ENCODE results near the gene USP53. TPM values are rescaled to one million over a fixed set of nuclear protein-coding genes. Genes with fewer than 3 reads are reported as not detected.

USP53 gene
- total and polyA plus RNA-seq, 7 donors: 6.0 to 89.5 (median 53.5) TPM

GRCh38 chr4:119179011-119179410 lies 33.5 kb upstream of the USP53 start:
- Histone ChIP-seq H3K36me3 (ENCODE audit: insufficient read depth in 1 of 2, low read depth in 1 of 2) (no peaks in the 10 kb centered on the region), H3K9me3 (no peaks in the 10 kb centered on the region), H3K4me1 (no peaks in the 10 kb centered on the region), H3K27me3 (ENCODE audit: insufficient read depth in 3 of 3, low read length in 2 of 3) (no peaks in the 10 kb centered on the region), H3K27ac (no peak overlapping the region), H3K4me3 (no peak overlapping the region)
- DNase-seq (no peak), ATAC-seq (no peak)
- 65 to 70% (median 70%) methylated on average over 1 of the region's 1 CpG for WGBS, 3 donors
- no peak for TF ChIP-seq CTCF (IDR thresholded peaks at IDR 0.05)
- intact Hi-C loops (cut with DNase I): no loop called here

- Histone ChIP-seq H3K27ac (no peak overlapping the region), H3K4me1 (no peaks in the 10 kb centered on the region), H3K27me3 (ENCODE audit: insufficient read depth in 3 of 3, low read length in 2 of 3) (no peaks in the 10 kb centered on the region), H3K36me3 (ENCODE audit: insufficient read depth in 1 of 2, low read depth in 1 of 2) (peaks cover 0 to 11% of the 10 kb centered on the region in 2 donors), H3K9me3 (no peaks in the 10 kb centered on the region), H3K4me3 (no peak overlapping the region)
- WGBS, 3 donors: 89 to 93% (median 93%) methylated on average over 2 of the region's 2 CpGs
- TF ChIP-seq CTCF (IDR thresholded peaks at IDR 0.05): no peak
- no peak for ATAC-seq
- no peak for DNase-seq
- intact Hi-C loops (cut with DNase I): no loop called here
Measured at GRCh38 chr4:119184128-119184527, 28.4 kb upstream of the USP53 start.

- 5 to 18% (median 11%) methylated on average over 1 of the region's 1 CpG for WGBS, 3 donors
- no peaks in the 10 kb centered on the region for H3K27me3 ChIP-seq (ENCODE audit: insufficient read depth in 3 of 3, low read length in 2 of 3)
- no peak overlapping the region for H3K4me3 ChIP-seq
- no peak overlapping the region for H3K27ac ChIP-seq
- H3K4me1 ChIP-seq: no peaks in the 10 kb centered on the region
- DNase-seq: no peak
- TF ChIP-seq CTCF (IDR thresholded peaks at IDR 0.05): no peak
- peak in 3 of 4 donors; percentile 69 to 93 (median 82) for ATAC-seq
- no peaks in the 10 kb centered on the region for H3K9me3 ChIP-seq
- H3K36me3 ChIP-seq (ENCODE audit: insufficient read depth in 1 of 2, low read depth in 1 of 2): peaks cover 0 to 11% of the 10 kb centered on the region in 2 donors
- intact Hi-C loops (cut with DNase I): no loop called here
Measured at GRCh38 chr4:119189638-119190037, 22.9 kb upstream of the USP53 start.

- Histone ChIP-seq H3K4me3 (no peak overlapping the region), H3K36me3 (ENCODE audit: insufficient read depth in 1 of 2, low read depth in 1 of 2) (peaks cover 0 to 11% of the 10 kb centered on the region in 2 donors), H3K27ac (no peak overlapping the region), H3K27me3 (ENCODE audit: insufficient read depth in 3 of 3, low read length in 2 of 3) (no peaks in the 10 kb centered on the region), H3K9me3 (no peaks in the 10 kb centered on the region), H3K4me1 (no peaks in the 10 kb centered on the region)
- ATAC-seq (peak; percentile 17 to 57 (median 36)), DNase-seq (no peak)
- 79 to 88% (median 88%) methylated on average over 2 of the region's 2 CpGs for WGBS, 3 donors
- intact Hi-C loops (cut with DNase I): no loop called here
- no peak for TF ChIP-seq CTCF (IDR thresholded peaks at IDR 0.05)
Measured at GRCh38 chr4:119190354-119190753, 22.2 kb upstream of the USP53 start.

GRCh38 chr4:119191505-119191904 lies 21.0 kb upstream of the USP53 start:
- H3K27ac ChIP-seq: no peak overlapping the region
- intact Hi-C loops (cut with DNase I): no loop called here
- 82 to 89% (median 86%) methylated on average over 3 of the region's 3 CpGs for WGBS, 3 donors
- ATAC-seq (peak in 2 of 4 donors; percentile 34 to 38), DNase-seq (no peak)
- no peaks in the 10 kb centered on the region for H3K4me1 ChIP-seq
- no peaks in the 10 kb centered on the region for H3K9me3 ChIP-seq
- peaks cover 0 to 7% of the 10 kb centered on the region in 2 donors for H3K36me3 ChIP-seq (ENCODE audit: insufficient read depth in 1 of 2, low read depth in 1 of 2)
- no peak overlapping the region for H3K4me3 ChIP-seq
- no peak for TF ChIP-seq CTCF (IDR thresholded peaks at IDR 0.05)
- H3K27me3 ChIP-seq (ENCODE audit: insufficient read depth in 3 of 3, low read length in 2 of 3): no peaks in the 10 kb centered on the region
